IMR-90 (cell line): ENCODE results near the gene GPR153. TPM values are rescaled to one million over a fixed set of nuclear protein-coding genes. Genes with fewer than 3 reads are reported as not detected.

Experiments used
- ATAC-seq: fragments of 200-7000 bp; cut with Tn5 transposase; 2 replicates; pipeline ENCODE4 v1.9.1; 2020; ENCODE audit warnings: low read depth, mild to moderate bottlenecking, moderate library complexity
- BruUV-seq: library from RNA; stranded (reverse); fragments of 400-500 nt; replicated peaks from 2 replicates; lab custom pipeline; 2021; lab: Mats Ljungman, UMichigan
- CTCF ChIA-PET: fragments of 300-600 bp; formaldehyde crosslinking; extraction: SDS; loops from one replicate; lab custom pipeline; 2021; ENCODE audit warnings: antibody characterized with exemption; lab: Yijun Ruan, JAX
- POLR2A ChIA-PET: fragments of 300-600 bp; sonication (Branson Sonifier 250); formaldehyde crosslinking; loops from one replicate; lab custom pipeline; 2022; ENCODE audit warnings: antibody characterized with exemption; ENCODE audit not compliant: unreplicated experiment; lab: Charles Lee
- DNase-seq: peaks from one replicate; pipeline ENCODE4 v3.0.0; 2013
- H2AFZ ChIP-seq: replicated peaks from 2 replicates; pipeline ENCODE3; 2013; ENCODE audit warnings: low read length, mild to moderate bottlenecking; ENCODE audit not compliant: poor library complexity
- H2AK5ac ChIP-seq: 2 replicates; pipeline ENCODE4 v1.6.1; 2013; ENCODE audit warnings: low read depth, low read length, inconsistent platforms
- H2AK9ac ChIP-seq: replicated peaks from 2 replicates; pipeline ENCODE3; 2013; ENCODE audit warnings: mild to moderate bottlenecking, low read depth, low read length, moderate library complexity; ENCODE audit not compliant: poor library complexity
- H2BK120ac ChIP-seq: 2 replicates; pipeline ENCODE4 v1.6.1; 2013; ENCODE audit warnings: low read depth, low read length, inconsistent platforms
- H2BK15ac ChIP-seq: 3 replicates; pipeline ENCODE4 v1.6.1; 2013; ENCODE audit warnings: low read depth, low read length, inconsistent platforms
- H2BK20ac ChIP-seq: 2 replicates; pipeline ENCODE4 v1.6.1; 2013; ENCODE audit warnings: low read depth, mild to moderate bottlenecking, inconsistent platforms, low read length, moderate library complexity
- H2BK5ac ChIP-seq: 2 replicates; pipeline ENCODE4 v1.6.1; 2013; ENCODE audit warnings: mild to moderate bottlenecking, low read depth, low read length, inconsistent platforms; ENCODE audit not compliant: poor library complexity, severe bottlenecking
- H3K14ac ChIP-seq: replicated peaks from 2 replicates; pipeline ENCODE4 v1.6.1; 2013; ENCODE audit warnings: low read depth, low read length, inconsistent platforms
- H3K18ac ChIP-seq: 2 replicates; pipeline ENCODE4 v1.6.1; 2013; ENCODE audit warnings: low read depth, low read length, control low read depth
- H3K23ac ChIP-seq: 2 replicates; pipeline ENCODE4 v1.6.1; 2013; ENCODE audit warnings: low read depth, low read length, inconsistent platforms
- H3K27ac ChIP-seq: 2 replicates; pipeline ENCODE4 v1.5.1; 2013; ENCODE audit warnings: mild to moderate bottlenecking, control low read depth, low read length; ENCODE audit not compliant: insufficient read depth
- H3K27me3 ChIP-seq: 2 replicates; pipeline ENCODE4 v1.6.1; 2013; ENCODE audit warnings: low read length; ENCODE audit not compliant: control insufficient read depth, insufficient read depth
- H3K36me3 ChIP-seq: 2 replicates; pipeline ENCODE4 v1.6.1; 2013; ENCODE audit warnings: low read length, mixed read lengths; ENCODE audit not compliant: control insufficient read depth, insufficient read depth
- H3K4ac ChIP-seq: 2 replicates; pipeline ENCODE4 v1.6.1; 2013; ENCODE audit warnings: low read depth, low read length, inconsistent platforms
- H3K4me1 ChIP-seq: 2 replicates; pipeline ENCODE4 v1.6.1; 2013; ENCODE audit warnings: low read length, mixed read lengths; ENCODE audit not compliant: control insufficient read depth, insufficient read depth
- H3K4me2 ChIP-seq: 2 replicates; pipeline ENCODE4 v1.6.1; 2013; ENCODE audit warnings: low read depth, mild to moderate bottlenecking, control low read depth, low read length, moderate library complexity
- H3K4me3 ChIP-seq: 2 replicates; pipeline ENCODE4 v1.5.1; 2013; ENCODE audit warnings: low read depth, mild to moderate bottlenecking, control low read depth, low read length, moderate library complexity; ENCODE audit not compliant: insufficient read depth
- H3K56ac ChIP-seq: 2 replicates; pipeline ENCODE4 v1.6.1; 2013; ENCODE audit warnings: low read length, inconsistent platforms; ENCODE audit not compliant: insufficient read depth; ENCODE audit errors: extremely low read depth
- H3K79me1 ChIP-seq, 2 experiments: 2 replicates each; pipeline ENCODE4 v1.6.1; 2013; ENCODE audit warnings: low read length in 2 of 2, inconsistent platforms in 1 of 2, low read depth in 1 of 2
- H3K9ac ChIP-seq: 2 replicates; pipeline ENCODE4 v1.6.1; 2013; ENCODE audit warnings: low read depth, low read length, control low read depth
- H3K9me1 ChIP-seq: 2 replicates; pipeline ENCODE4 v1.6.1; 2013; ENCODE audit warnings: low read length, inconsistent platforms; ENCODE audit not compliant: insufficient read depth
- H3K9me3 ChIP-seq: 2 replicates; pipeline ENCODE4 v1.6.1; 2013; ENCODE audit warnings: low read length; ENCODE audit not compliant: control insufficient read depth, insufficient read depth
- H4K20me1 ChIP-seq: 2 replicates; pipeline ENCODE4 v1.6.1; 2013; ENCODE audit warnings: low read length, inconsistent platforms; ENCODE audit not compliant: insufficient read depth
- H4K5ac ChIP-seq: 2 replicates; pipeline ENCODE4 v1.6.1; 2013; ENCODE audit warnings: mild to moderate bottlenecking, low read depth, low read length, control low read depth
- H4K8ac ChIP-seq, 2 experiments: 2 replicates each; pipeline ENCODE4 v1.6.1; 2013; ENCODE audit warnings: low read depth in 2 of 2, low read length in 2 of 2, control low read depth in 1 of 2, inconsistent platforms in 1 of 2
- H4K91ac ChIP-seq: 2 replicates; pipeline ENCODE4 v1.6.1; 2013; ENCODE audit warnings: low read depth, low read length, inconsistent platforms; ENCODE audit not compliant: insufficient read depth
- BHLHE40 ChIP-seq: fragments of 150-350 bp; IDR thresholded peaks from 2 replicates; pipeline ENCODE4 v1.6.1; 2016; ENCODE audit warnings: mild to moderate bottlenecking, low read depth, low read length
- CEBPB ChIP-seq: IDR thresholded peaks from 2 replicates; pipeline ENCODE4 v1.6.1; 2012; ENCODE audit warnings: low read depth, low read length, improper control_type of control experiment
- FOS ChIP-seq: fragments of 150-350 bp; IDR thresholded peaks from 2 replicates; pipeline ENCODE4 v1.6.1; 2016; ENCODE audit warnings: low read depth, low read length
- NFE2L2 ChIP-seq: fragments of 150-350 bp; IDR thresholded peaks from 2 replicates; pipeline ENCODE4 v1.6.1; 2016; ENCODE audit warnings: low read depth, mild to moderate bottlenecking, low read length
- RFX5 ChIP-seq: IDR thresholded peaks from 2 replicates; pipeline ENCODE4 v1.8.0; 2012; ENCODE audit warnings: low read depth, mild to moderate bottlenecking, low read length, moderate library complexity
- SMC3 ChIP-seq: fragments of 150-350 bp; IDR thresholded peaks from 2 replicates; pipeline ENCODE4 v1.6.1; 2016; ENCODE audit warnings: low read depth, mild to moderate bottlenecking, antibody characterized with exemption, low read length, moderate library complexity
- WGBS, 2 experiments: methylation state at CpG; one replicate each; pipeline versions ENCODE4 v1.1.5 to v1.1.7; 2013; ENCODE audit warnings: missing lambda C conversion rate in 2 of 2; ENCODE audit not compliant: insufficient read length in 1 of 2; ENCODE audit errors: extremely low coverage in 2 of 2; 5-methylcytosine and 5-hydroxymethylcytosine counted together
- dilution Hi-C: fragments of 300-500 bp; cut with HindIII; formaldehyde crosslinking; loops from one replicate; pipeline ENCODE4 v1.14.3; 2018; ENCODE audit warnings: low sequenced_read_pairs; ENCODE audit not compliant: unreplicated experiment
- in situ Hi-C: fragments of 300-500 bp; cut with MboI; formaldehyde crosslinking; loops from 3 replicates; pipeline ENCODE4 v1.14.3; 2019; ENCODE audit warnings: low sequenced_read_pairs, inconsistent platforms, mixed read lengths
- intact Hi-C: fragments of 100-400 bp; cut with micrococcal nuclease; formaldehyde crosslinking; loops from 2 replicates; pipeline ENCODE4 v1.10.0; 2022
- polyA plus RNA-seq, 3 experiments: library from polyadenylated mRNA; depleted of rRNA; stranded (reverse); fragments of >200 nt; gene quantifications; 2 replicates each; pipeline ENCODE4 v1.2.3, GENCODE V29; 2012; ENCODE audit warnings: low replicate concordance in 1 of 3
- total RNA-seq: library from RNA; depleted of rRNA; stranded (reverse); fragments of >200 nt; gene quantifications from 2 replicates; pipeline ENCODE4 v1.2.3, GENCODE V29; 2012

The GPR153 gene
- total and polyA plus RNA-seq, 2 of the 4 experiments (the other 2 are of a cell fraction) = 1.8 to 5.2 TPM

DNA sequence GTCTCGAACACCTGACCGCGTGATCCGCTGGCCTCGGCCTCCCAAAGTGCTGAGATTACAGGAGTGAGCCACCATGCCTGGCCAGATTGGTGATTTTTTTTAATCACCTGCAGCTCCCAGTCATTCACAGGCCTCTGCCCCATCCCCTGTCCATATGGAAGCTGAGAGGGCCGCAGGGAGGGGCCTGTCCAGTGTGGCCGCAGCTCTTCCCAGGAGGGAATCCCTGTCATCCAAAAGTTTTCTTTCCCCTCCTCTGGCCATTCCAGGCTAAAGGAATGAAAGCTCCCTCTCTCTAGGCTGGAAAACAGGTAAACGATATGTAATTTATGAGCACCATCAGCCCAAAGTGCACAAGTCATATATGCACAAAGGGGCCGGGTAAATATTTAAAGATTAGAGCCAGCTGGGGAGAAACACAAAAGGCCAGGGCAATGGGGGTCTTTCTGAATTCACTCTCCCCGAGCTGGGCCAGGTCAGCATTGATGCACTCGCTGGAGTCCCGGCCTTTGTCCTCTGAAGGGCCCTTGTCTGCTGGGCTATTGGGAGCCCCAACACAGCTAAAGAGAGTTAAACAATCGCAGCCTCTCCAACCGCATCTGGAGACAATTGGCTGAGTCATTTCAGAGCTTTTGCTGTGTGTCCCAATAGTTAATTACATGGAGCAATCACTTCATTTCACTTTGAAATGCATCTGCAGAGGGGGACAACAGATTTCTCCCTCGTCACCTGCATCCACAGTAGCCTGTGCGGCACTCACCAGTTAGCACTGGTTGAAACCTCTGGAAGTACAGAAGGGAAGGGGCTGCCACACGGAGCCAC is 20.7 kb downstream of the GPR153 start:
- in situ Hi-C loops = no loop called here

More for the DNA sequence above, 20.7 kb downstream of the GPR153 start:
- H2BK20ac ChIP-seq = no peak overlapping the region
- H3K14ac ChIP-seq = no peak overlapping the region
- no peak overlapping the region for H4K8ac ChIP-seq
- no peak overlapping the region for H3K4me2 ChIP-seq
- intact Hi-C loops (no loop called here), dilution Hi-C loops (no loop called here)
- H3K36me3 ChIP-seq = no peaks in the 10 kb centered on the region
- no peak overlapping the region for H4K91ac ChIP-seq
- WGBS, 2 experiments = 55% methylated on average over 5 of the region's 17 CpGs; no CpG with 5 or more reads in 1 of the 2 experiments
- H4K5ac ChIP-seq = no peak overlapping the region
- H2BK5ac ChIP-seq = no peak overlapping the region
- no peak overlapping the region for H3K18ac ChIP-seq
- no TSS peak for BruUV-seq
- no peak overlapping the region for H2BK15ac ChIP-seq
- no peak overlapping the region for H3K27ac ChIP-seq
- POLR2A ChIA-PET = no interaction called here
- no peaks in the 10 kb centered on the region for H3K9me1 ChIP-seq
- peaks cover 53% of the 10 kb centered on the region for H3K27me3 ChIP-seq
- no peak overlapping the region for H3K23ac ChIP-seq
- H3K4ac ChIP-seq = no peak overlapping the region
- H3K4me3 ChIP-seq = no peak overlapping the region
- DNase-seq (peak; percentile 36), ATAC-seq (no peak)
- no peak overlapping the region for H2AK5ac ChIP-seq
- H3K56ac ChIP-seq = no peak overlapping the region
- no peak overlapping the region for H2AFZ ChIP-seq
- no peaks in the 10 kb centered on the region for H3K4me1 ChIP-seq
- TF ChIP-seq FOS (0 out of 2 replicates have a peak, but pooled peaks have one; percentile 9), SMC3 (no peak), CEBPB (peak; percentile 50), NFE2L2 (peak; percentile 12; the same call in 1 of the 2 replicates), RFX5 (no peak), BHLHE40 (no peak)
- H3K9me3 ChIP-seq = no peaks in the 10 kb centered on the region
- H3K9ac ChIP-seq = no peak overlapping the region
- H3K79me1 ChIP-seq = peaks cover 0 to 2% of the 10 kb centered on the region in 2 experiments; a peak in 2 of 4 replicates
- H2AK9ac ChIP-seq = no peak overlapping the region
- H4K20me1 ChIP-seq = no peaks in the 10 kb centered on the region
- CTCF ChIA-PET = no interaction called here
- H2BK120ac ChIP-seq = no peak overlapping the region
